ENCODE results near the gene COL27A1. TPM values are rescaled to one million over a fixed set of nuclear protein-coding genes. Genes with fewer than 3 reads are reported as not detected.

COL27A1 gene
- total and polyA plus RNA-seq, 9 of the 15 experiments (the other 6 are each of a cell fraction or from before 2014, with no cell fraction given), result 0.07 TPM; not detected in 8

DNA sequence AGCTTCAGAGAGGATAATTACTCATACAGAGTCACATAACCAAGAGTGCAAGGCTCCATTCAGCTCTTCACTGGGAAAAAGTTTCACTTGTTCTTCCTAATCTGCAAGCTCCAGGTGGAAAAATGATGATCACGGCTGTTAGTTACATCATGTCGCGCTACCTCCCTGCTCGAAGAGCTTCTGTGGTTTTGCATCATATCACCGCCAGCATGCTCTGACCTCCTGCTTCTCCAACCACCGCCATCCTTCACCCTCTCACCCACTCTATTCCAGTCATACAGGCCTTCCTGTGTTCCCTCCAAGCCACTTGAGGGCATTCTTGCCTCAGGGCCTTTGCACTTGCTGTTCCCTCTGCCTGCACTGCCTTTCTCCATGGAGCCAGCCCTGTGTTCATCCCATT lies 47.1 kb downstream of the COL27A1 start:
- no peak for DNase-seq (ENCODE audit: extremely low read depth in 1 of 4, low spot score in 3 of 4)
- no peak for FAIRE-seq
- no peak overlapping the region for H3K4me2 ChIP-seq (ENCODE audit: insufficient read depth, low read length)
- ChIA-PET POLR2A (interaction anchor here (0.6 to 1.1 kb wide), 2 partner anchors 9 to 29 kb away, joined by 3 read pairs; no protein-coding TSS in a partner anchor), CTCF (ENCODE audit: low intra/inter-chr PET ratio) (no interaction called here)
- no peak for TF ChIP-seq CHD4 (IDR thresholded peaks at IDR 0.05; ENCODE audit: insufficient read depth, insufficient replicate concordance, low read depth, low read length, poor library complexity, severe bottlenecking)
- no peak for TF ChIP-seq KLF6 (CRISPR knock-in tag; IDR thresholded peaks at IDR 0.05; ENCODE audit: borderline replicate concordance)
- TF ChIP-seq, protein P1, sequence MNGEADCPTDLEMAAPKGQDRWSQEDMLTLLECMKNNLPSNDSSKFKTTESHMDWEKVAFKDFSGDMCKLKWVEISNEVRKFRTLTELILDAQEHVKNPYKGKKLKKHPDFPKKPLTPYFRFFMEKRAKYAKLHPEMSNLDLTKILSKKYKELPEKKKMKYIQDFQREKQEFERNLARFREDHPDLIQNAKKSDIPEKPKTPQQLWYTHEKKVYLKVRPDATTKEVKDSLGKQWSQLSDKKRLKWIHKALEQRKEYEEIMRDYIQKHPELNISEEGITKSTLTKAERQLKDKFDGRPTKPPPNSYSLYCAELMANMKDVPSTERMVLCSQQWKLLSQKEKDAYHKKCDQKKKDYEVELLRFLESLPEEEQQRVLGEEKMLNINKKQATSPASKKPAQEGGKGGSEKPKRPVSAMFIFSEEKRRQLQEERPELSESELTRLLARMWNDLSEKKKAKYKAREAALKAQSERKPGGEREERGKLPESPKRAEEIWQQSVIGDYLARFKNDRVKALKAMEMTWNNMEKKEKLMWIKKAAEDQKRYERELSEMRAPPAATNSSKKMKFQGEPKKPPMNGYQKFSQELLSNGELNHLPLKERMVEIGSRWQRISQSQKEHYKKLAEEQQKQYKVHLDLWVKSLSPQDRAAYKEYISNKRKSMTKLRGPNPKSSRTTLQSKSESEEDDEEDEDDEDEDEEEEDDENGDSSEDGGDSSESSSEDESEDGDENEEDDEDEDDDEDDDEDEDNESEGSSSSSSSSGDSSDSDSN (IDR thresholded peaks at IDR 0.05; ENCODE audit: borderline replicate concordance in 1 of 2, low read depth in 2 of 2, low read length in 2 of 2), result no peak
- TF ChIP-seq ZNF354B (CRISPR knock-in tag; IDR thresholded peaks at IDR 0.05), result no peak
- TF ChIP-seq ZNF324 (CRISPR knock-in tag; IDR thresholded peaks at IDR 0.05), result no peak
- TF ChIP-seq ZNF76 (CRISPR knock-in tag; IDR thresholded peaks at IDR 0.05; ENCODE audit: borderline replicate concordance), result no peak
- TF ChIP-seq SIX5 (IDR thresholded peaks at IDR 0.05; ENCODE audit: borderline replicate concordance in 1 of 2, insufficient read depth in 1 of 2, low read depth in 1 of 2, low read length in 2 of 2), result no peak
- no peak for TF ChIP-seq PHF20 (IDR thresholded peaks at IDR 0.05; ENCODE audit: partially characterized antibody)
- TF ChIP-seq MAFK (IDR thresholded peaks at IDR 0.05; ENCODE audit: low read length), result no peak
- no peak for TF ChIP-seq OTX1 (CRISPR knock-in tag; IDR thresholded peaks at IDR 0.05)
- TF ChIP-seq ESRRA (IDR thresholded peaks at IDR 0.05; ENCODE audit: borderline replicate concordance, low read depth), result no peak
- no peak for TF ChIP-seq STAT5B (CRISPR knock-in tag; IDR thresholded peaks at IDR 0.05)
- TF ChIP-seq, protein P2, sequence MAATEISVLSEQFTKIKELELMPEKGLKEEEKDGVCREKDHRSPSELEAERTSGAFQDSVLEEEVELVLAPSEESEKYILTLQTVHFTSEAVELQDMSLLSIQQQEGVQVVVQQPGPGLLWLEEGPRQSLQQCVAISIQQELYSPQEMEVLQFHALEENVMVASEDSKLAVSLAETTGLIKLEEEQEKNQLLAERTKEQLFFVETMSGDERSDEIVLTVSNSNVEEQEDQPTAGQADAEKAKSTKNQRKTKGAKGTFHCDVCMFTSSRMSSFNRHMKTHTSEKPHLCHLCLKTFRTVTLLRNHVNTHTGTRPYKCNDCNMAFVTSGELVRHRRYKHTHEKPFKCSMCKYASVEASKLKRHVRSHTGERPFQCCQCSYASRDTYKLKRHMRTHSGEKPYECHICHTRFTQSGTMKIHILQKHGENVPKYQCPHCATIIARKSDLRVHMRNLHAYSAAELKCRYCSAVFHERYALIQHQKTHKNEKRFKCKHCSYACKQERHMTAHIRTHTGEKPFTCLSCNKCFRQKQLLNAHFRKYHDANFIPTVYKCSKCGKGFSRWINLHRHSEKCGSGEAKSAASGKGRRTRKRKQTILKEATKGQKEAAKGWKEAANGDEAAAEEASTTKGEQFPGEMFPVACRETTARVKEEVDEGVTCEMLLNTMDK (IDR thresholded peaks at IDR 0.05; ENCODE audit: borderline replicate concordance, insufficient read depth, low read depth, low read length, poor library complexity, severe bottlenecking), result no peak
- TF ChIP-seq, protein P3, sequence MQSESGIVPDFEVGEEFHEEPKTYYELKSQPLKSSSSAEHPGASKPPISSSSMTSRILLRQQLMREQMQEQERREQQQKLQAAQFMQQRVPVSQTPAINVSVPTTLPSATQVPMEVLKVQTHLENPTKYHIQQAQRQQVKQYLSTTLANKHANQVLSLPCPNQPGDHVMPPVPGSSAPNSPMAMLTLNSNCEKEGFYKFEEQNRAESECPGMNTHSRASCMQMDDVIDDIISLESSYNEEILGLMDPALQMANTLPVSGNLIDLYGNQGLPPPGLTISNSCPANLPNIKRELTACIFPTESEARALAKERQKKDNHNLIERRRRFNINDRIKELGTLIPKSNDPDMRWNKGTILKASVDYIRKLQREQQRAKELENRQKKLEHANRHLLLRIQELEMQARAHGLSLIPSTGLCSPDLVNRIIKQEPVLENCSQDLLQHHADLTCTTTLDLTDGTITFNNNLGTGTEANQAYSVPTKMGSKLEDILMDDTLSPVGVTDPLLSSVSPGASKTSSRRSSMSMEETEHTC (IDR thresholded peaks at IDR 0.05), result no peak
- H3K9me3 ChIP-seq (replicated peaks; ENCODE audit: control insufficient read depth, insufficient read depth, low read depth, low read length), result no peaks in the 10 kb centered on the region
- no peak overlapping the region for H3K27ac ChIP-seq (ENCODE audit: extremely low read depth, low read depth, low read length)
- H3K4me3 ChIP-seq, result no peak overlapping the region
- in situ Hi-C loops (cut with MboI) (no loop called here), intact Hi-C loops (cut with micrococcal nuclease) (no loop called here)
- BruUV-seq (replicated peaks), result no TSS peak
- H3K9ac ChIP-seq (ENCODE audit: insufficient read depth in 1 of 2, low read depth in 2 of 2, low read length in 2 of 2), result no peak overlapping the region
- H3K79me2 ChIP-seq (ENCODE audit: control insufficient read depth, insufficient read depth, low read length), result no peaks in the 10 kb centered on the region
- under 1% methylated on average over 6 of the region's 6 CpGs for WGBS (ENCODE audit: insufficient coverage, low coverage, missing lambda C conversion rate)
- H2AFZ ChIP-seq (ENCODE audit: low read depth, low read length), result no peak overlapping the region
- ATAC-seq, result no peak
- no peaks in the 10 kb centered on the region for H3K4me1 ChIP-seq (replicated peaks in 1 of 2; ENCODE audit: control insufficient read depth in 2 of 2, insufficient read depth in 2 of 2, low read length in 2 of 2)
- peaks cover 5% of the 10 kb centered on the region; the same call in 1 of the 2 replicates for H4K20me1 ChIP-seq (replicated peaks; ENCODE audit: control insufficient read depth, insufficient read depth, low read length)
- peaks cover 9 to 49% of the 10 kb centered on the region in 2 experiments; a peak in 3 of 5 replicates for H3K27me3 ChIP-seq (ENCODE audit: control insufficient read depth in 2 of 2, insufficient read depth in 2 of 2, low read length in 2 of 2)
- H3K36me3 ChIP-seq (ENCODE audit: control insufficient read depth, insufficient read depth, low read length), result no peaks in the 10 kb centered on the region
- H3K9me1 ChIP-seq (ENCODE audit: control insufficient read depth, insufficient read depth, low read length), result no peaks in the 10 kb centered on the region

Data from K562 (cell line).